Nephron (organoid): Measurements from ENCODE around the gene SLCO2A1.

ENCODE experiments used
- H3K27ac Mint-ChIP-seq, 3 experiments: 2 replicates each; pipeline ENCODE4 v1.8.0; 2020; ENCODE audit warnings: mixed read lengths in 3 of 3, mild to moderate bottlenecking in 2 of 3, moderate library complexity in 1 of 3
- H3K27me3 Mint-ChIP-seq: 2 replicates; pipeline ENCODE4 v1.8.0; 2021; ENCODE audit warnings: low read depth, mild to moderate bottlenecking, moderate library complexity, mixed read lengths
- H3K36me3 Mint-ChIP-seq: 2 replicates; pipeline ENCODE4 v1.8.0; 2020; ENCODE audit warnings: low read depth, mixed read lengths
- H3K4me1 Mint-ChIP-seq: 2 replicates; pipeline ENCODE4 v1.8.0; 2020; ENCODE audit warnings: mixed read lengths
- H3K4me3 Mint-ChIP-seq, 3 experiments: 2 replicates each; pipeline ENCODE4 v1.8.0; 2020; ENCODE audit warnings: mild to moderate bottlenecking in 3 of 3, mixed read lengths in 3 of 3, moderate library complexity in 2 of 3
- H3K9me3 Mint-ChIP-seq: 2 replicates; pipeline ENCODE4 v1.8.0; 2020; ENCODE audit warnings: mixed read lengths
- TF ChIP-seq, protein P1 (sequence below), 3 experiments: fragments of 200-600 bp; sonication (generic); IDR thresholded peaks; one replicate each; pipeline ENCODE4 v1.5.0; 2021; ENCODE audit warnings: antibody characterized with exemption in 3 of 3; ENCODE audit not compliant: unreplicated experiment in 3 of 3

Gene SLCO2A1

DNA sequence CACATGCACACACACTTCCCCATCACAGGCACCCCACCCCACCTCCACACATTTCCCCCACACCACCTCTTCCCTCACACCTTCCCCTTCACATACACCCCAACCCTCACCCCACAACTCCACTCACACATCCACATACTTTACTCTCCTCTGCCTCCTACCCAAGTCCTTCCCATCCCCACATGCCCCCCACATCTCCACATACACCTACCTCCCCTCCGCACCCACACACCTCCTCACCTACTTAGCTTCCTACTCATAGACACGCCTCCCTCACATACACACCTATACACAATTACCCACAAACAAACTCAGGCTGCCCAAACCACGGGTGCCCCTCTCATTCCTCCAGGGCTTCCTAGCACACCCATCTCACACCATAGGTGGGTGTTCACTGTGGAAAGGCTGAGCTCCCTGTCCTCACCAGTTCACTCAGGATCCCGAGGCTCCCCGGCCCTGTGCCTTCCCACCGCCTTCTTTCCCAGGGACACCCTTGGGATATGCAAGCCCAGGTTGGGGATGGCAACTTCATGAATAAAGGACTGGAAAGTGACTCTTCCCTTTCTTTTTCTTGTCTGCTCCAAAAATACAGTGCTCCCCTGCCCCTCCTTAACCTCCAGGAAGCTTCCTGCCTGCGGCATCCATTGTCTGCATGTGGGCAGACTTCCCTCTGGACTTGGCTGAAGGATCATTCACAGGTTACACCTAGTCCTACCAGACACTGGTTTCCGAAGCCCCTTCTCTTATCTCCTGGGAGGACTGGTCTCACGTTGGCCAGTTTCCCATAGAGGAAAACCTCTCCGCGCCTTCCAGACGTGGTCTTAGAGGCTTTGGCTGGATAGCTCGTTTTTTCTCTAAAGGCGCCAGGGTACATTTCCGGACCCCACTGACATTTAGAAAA, 61.5 kb downstream of the SLCO2A1 start:
- no peak overlapping the region for H3K27ac Mint-ChIP-seq
- peaks cover 1% of the 10 kb centered on the region for H3K4me1 Mint-ChIP-seq
- TF ChIP-seq, protein P1, sequence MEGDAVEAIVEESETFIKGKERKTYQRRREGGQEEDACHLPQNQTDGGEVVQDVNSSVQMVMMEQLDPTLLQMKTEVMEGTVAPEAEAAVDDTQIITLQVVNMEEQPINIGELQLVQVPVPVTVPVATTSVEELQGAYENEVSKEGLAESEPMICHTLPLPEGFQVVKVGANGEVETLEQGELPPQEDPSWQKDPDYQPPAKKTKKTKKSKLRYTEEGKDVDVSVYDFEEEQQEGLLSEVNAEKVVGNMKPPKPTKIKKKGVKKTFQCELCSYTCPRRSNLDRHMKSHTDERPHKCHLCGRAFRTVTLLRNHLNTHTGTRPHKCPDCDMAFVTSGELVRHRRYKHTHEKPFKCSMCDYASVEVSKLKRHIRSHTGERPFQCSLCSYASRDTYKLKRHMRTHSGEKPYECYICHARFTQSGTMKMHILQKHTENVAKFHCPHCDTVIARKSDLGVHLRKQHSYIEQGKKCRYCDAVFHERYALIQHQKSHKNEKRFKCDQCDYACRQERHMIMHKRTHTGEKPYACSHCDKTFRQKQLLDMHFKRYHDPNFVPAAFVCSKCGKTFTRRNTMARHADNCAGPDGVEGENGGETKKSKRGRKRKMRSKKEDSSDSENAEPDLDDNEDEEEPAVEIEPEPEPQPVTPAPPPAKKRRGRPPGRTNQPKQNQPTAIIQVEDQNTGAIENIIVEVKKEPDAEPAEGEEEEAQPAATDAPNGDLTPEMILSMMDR (IDR thresholded peaks at IDR 0.05; ENCODE audit: unreplicated experiment in 3 of 3): no peak
- peaks cover 3% of the 10 kb centered on the region for H3K27me3 Mint-ChIP-seq
- H3K36me3 Mint-ChIP-seq: peaks cover 20% of the 10 kb centered on the region
- peaks cover 8% of the 10 kb centered on the region for H3K9me3 Mint-ChIP-seq
- no peak overlapping the region for H3K4me3 Mint-ChIP-seq

DNA sequence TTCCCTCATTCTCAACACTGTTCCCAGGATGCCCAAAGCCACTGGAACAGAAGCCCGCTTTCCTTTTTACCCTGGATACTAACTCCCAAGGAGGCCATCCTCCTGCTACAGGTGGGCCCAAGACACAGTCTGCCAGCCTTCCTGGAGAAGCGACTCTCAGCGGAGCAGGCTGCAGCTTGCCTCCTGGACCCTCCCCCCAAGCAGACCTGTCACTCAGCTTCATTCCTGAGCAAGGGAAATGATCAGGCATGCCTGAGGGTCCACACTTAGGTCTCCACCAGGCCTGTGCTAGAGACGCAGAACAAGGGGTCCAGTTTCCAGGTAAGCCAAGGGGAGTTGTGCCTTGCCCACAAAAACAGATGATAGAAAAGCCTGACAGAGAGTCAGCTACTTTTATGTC, 62.8 kb downstream of the SLCO2A1 start:
- peaks cover 4% of the 10 kb centered on the region for H3K27me3 Mint-ChIP-seq
- peaks cover 12% of the 10 kb centered on the region for H3K4me1 Mint-ChIP-seq
- H3K27ac Mint-ChIP-seq: no peak overlapping the region
- TF ChIP-seq, protein P1 (IDR thresholded peaks at IDR 0.05; ENCODE audit: unreplicated experiment in 3 of 3): no peak
- H3K9me3 Mint-ChIP-seq: no peaks in the 10 kb centered on the region
- peaks cover 8% of the 10 kb centered on the region for H3K36me3 Mint-ChIP-seq
- H3K4me3 Mint-ChIP-seq: no peak overlapping the region

DNA sequence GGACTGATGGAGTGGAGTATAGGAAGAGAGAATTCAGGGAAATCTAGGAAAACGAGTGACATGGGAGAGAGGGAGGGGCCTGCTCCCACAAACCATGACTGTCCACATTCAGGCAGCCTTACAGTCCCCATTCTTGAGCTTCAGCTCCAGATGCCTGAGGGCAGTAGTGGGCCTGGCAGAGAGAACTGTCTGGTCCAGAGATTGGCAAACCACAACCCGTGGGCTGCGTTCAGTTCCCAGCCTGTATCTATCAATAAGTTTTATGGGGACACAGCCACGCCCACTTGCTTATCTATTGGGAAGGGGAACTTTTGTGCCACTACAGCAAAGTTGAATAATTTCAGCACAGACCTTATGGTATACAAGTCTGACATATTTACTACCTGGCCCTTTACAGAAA, 63.8 kb downstream of the SLCO2A1 start:
- H3K9me3 Mint-ChIP-seq: no peaks in the 10 kb centered on the region
- peaks cover 15% of the 10 kb centered on the region for H3K4me1 Mint-ChIP-seq
- H3K27me3 Mint-ChIP-seq: peaks cover 4% of the 10 kb centered on the region
- no peak overlapping the region for H3K27ac Mint-ChIP-seq
- TF ChIP-seq, protein P1 (IDR thresholded peaks at IDR 0.05; ENCODE audit: unreplicated experiment in 3 of 3): no peak
- H3K36me3 Mint-ChIP-seq: peaks cover under 1% of the 10 kb centered on the region
- H3K4me3 Mint-ChIP-seq: no peak overlapping the region

GRCh38 chr3:133965013-133965570, 64.6 kb downstream of the SLCO2A1 start:
- Mint-ChIP-seq H3K9me3 (no peaks in the 10 kb centered on the region), H3K36me3 (no peaks in the 10 kb centered on the region), H3K27me3 (peaks cover 4% of the 10 kb centered on the region), H3K27ac (no peak overlapping the region), H3K4me1 (peaks cover 17% of the 10 kb centered on the region), H3K4me3 (no peak overlapping the region)
- TF ChIP-seq, protein P1 (IDR thresholded peaks at IDR 0.05; ENCODE audit: unreplicated experiment in 3 of 3): no peak

GRCh38 chr3:133964547-133964946, 65.2 kb downstream of the SLCO2A1 start:
- Mint-ChIP-seq H3K36me3 (no peaks in the 10 kb centered on the region), H3K9me3 (no peaks in the 10 kb centered on the region), H3K27me3 (peaks cover 4% of the 10 kb centered on the region), H3K27ac (no peak overlapping the region), H3K4me3 (no peak overlapping the region), H3K4me1 (peaks cover 17% of the 10 kb centered on the region)
- TF ChIP-seq, protein P1 (IDR thresholded peaks at IDR 0.05; ENCODE audit: unreplicated experiment in 3 of 3): no peak
